HEK293 (cell line): ENCODE results near the gene DPYSL3.
A peak's percentile ranks its signal among the peaks of the same experiment; 100 is the strongest.

ENCODE experiments used
- CTCF ChIA-PET: fragments of 350-600 bp; formaldehyde crosslinking; extraction: SDS; loops from one replicate; lab custom pipeline; 2021; ENCODE audit warnings: antibody characterized with exemption; lab: Yijun Ruan, JAX
- POLR2A ChIA-PET: fragments of 300-600 bp; formaldehyde crosslinking; extraction: SDS; loops from one replicate; lab custom pipeline; 2020; ENCODE audit warnings: antibody characterized with exemption, inconsistent platforms; lab: Yijun Ruan, JAX
- H3K27ac ChIP-seq: fragments of 200-500 bp; sonication (Bioruptor generic); 2 replicates; pipeline ENCODE4 v1.5.1; 2014; ENCODE audit warnings: low read depth, low read length, control low read depth, inconsistent platforms; ENCODE audit errors: extremely low read depth
- H3K36me3 ChIP-seq, 2 experiments: fragments of 200-500 bp in 1 of 2; sonication (Bioruptor generic) in 1 of 2; 1 replicate in 1 of 2; 2 replicates in 1 of 2; pipeline ENCODE4 v1.5.1; 2014 to 2017; ENCODE audit warnings: inconsistent platforms in 2 of 2, low read length in 2 of 2; ENCODE audit not compliant: control insufficient read depth in 2 of 2, insufficient read depth in 1 of 2
- H3K4me1 ChIP-seq: fragments of 200-500 bp; sonication (Bioruptor generic); 2 replicates; pipeline ENCODE4 v1.5.1; 2014; ENCODE audit warnings: mild to moderate bottlenecking, low read length, inconsistent platforms; ENCODE audit not compliant: control insufficient read depth, insufficient read depth
- H3K4me3 ChIP-seq: 2 replicates; pipeline ENCODE4 v1.5.1; 2011; ENCODE audit warnings: low read depth, mild to moderate bottlenecking, control low read depth, low read length, moderate library complexity
- H3K9me3 ChIP-seq: fragments of 200-500 bp; sonication (Bioruptor generic); 2 replicates; pipeline ENCODE4 v1.5.1; 2014; ENCODE audit warnings: low read depth, low read length, inconsistent platforms; ENCODE audit not compliant: control insufficient read depth, insufficient read depth
- EGR2 ChIP-seq: fragments of 450-650 bp; formaldehyde crosslinking; IDR thresholded peaks from 2 replicates; pipeline ENCODE4 v1.5.1; 2016; ENCODE audit warnings: low read depth, missing biosample characterization, missing genetic modification characterization
- HOXC10 ChIP-seq: sonication (generic); formaldehyde crosslinking; IDR thresholded peaks from 2 replicates; pipeline ENCODE4 v1.8.1; 2023; ENCODE audit warnings: mild to moderate bottlenecking, missing genetic modification reagents
- ZEB2 ChIP-seq: fragments of 450-650 bp; formaldehyde crosslinking; IDR thresholded peaks from 2 replicates; pipeline ENCODE4 v1.5.1; 2016; ENCODE audit warnings: missing biosample characterization, missing genetic modification characterization
- ZFP41 ChIP-seq: fragments of 450-650 bp; formaldehyde crosslinking; IDR thresholded peaks from 2 replicates; pipeline ENCODE4 v1.5.1; 2016; ENCODE audit warnings: missing biosample characterization, missing genetic modification characterization, borderline replicate concordance
- ZNF133 ChIP-seq: fragments of 450-650 bp; formaldehyde crosslinking; IDR thresholded peaks from 2 replicates; pipeline ENCODE4 v1.5.1; 2016; ENCODE audit warnings: missing biosample characterization, missing genetic modification characterization
- ZNF146 ChIP-seq: fragments of 450-650 bp; formaldehyde crosslinking; IDR thresholded peaks from 2 replicates; pipeline ENCODE4 v1.5.1; 2016; ENCODE audit warnings: missing biosample characterization, missing genetic modification characterization
- ZNF221 ChIP-seq: fragments of 450-650 bp; formaldehyde crosslinking; IDR thresholded peaks from 2 replicates; pipeline ENCODE4 v1.5.1; 2017; ENCODE audit warnings: missing biosample characterization, missing genetic modification characterization, borderline replicate concordance
- ZNF311 ChIP-seq: fragments of 450-650 bp; formaldehyde crosslinking; IDR thresholded peaks from 2 replicates; pipeline ENCODE4 v1.5.1; 2017; ENCODE audit warnings: missing biosample characterization, missing genetic modification characterization, borderline replicate concordance
- ZNF404 ChIP-seq: fragments of 450-650 bp; formaldehyde crosslinking; IDR thresholded peaks from 2 replicates; pipeline ENCODE4 v1.5.1; 2017; ENCODE audit warnings: missing biosample characterization, missing genetic modification characterization
- ZNF426 ChIP-seq: fragments of 450-650 bp; formaldehyde crosslinking; IDR thresholded peaks from 2 replicates; pipeline ENCODE4 v1.5.1; 2017; ENCODE audit warnings: missing biosample characterization, missing genetic modification characterization, mild to moderate bottlenecking, inconsistent platforms, moderate library complexity
- ZNF529 ChIP-seq: fragments of 450-650 bp; formaldehyde crosslinking; IDR thresholded peaks from 2 replicates; pipeline ENCODE4 v1.5.1; 2017; ENCODE audit warnings: missing genetic modification characterization, missing biosample characterization; ENCODE audit not compliant: insufficient replicate concordance
- ZNF530 ChIP-seq: fragments of 450-650 bp; formaldehyde crosslinking; IDR thresholded peaks from 2 replicates; pipeline ENCODE4 v1.5.1; 2016; ENCODE audit warnings: low read depth, missing biosample characterization, missing genetic modification characterization
- ZNF558 ChIP-seq: fragments of 450-650 bp; formaldehyde crosslinking; IDR thresholded peaks from 2 replicates; pipeline ENCODE4 v1.5.1; 2016; ENCODE audit warnings: missing biosample characterization, missing genetic modification characterization
- ZNF560 ChIP-seq: fragments of 450-650 bp; formaldehyde crosslinking; IDR thresholded peaks from 2 replicates; pipeline ENCODE4 v1.5.1; 2017; ENCODE audit warnings: missing biosample characterization, missing genetic modification characterization, borderline replicate concordance
- ZNF596 ChIP-seq: fragments of 450-650 bp; IDR thresholded peaks from 2 replicates; pipeline ENCODE4 v1.5.0; 2018; ENCODE audit warnings: missing biosample characterization, mild to moderate bottlenecking, missing genetic modification characterization, moderate library complexity
- ZNF624 ChIP-seq: fragments of 450-650 bp; formaldehyde crosslinking; IDR thresholded peaks from 2 replicates; pipeline ENCODE4 v1.5.1; 2017; ENCODE audit warnings: missing biosample characterization, missing genetic modification characterization
- ZNF677 ChIP-seq: fragments of 450-650 bp; IDR thresholded peaks from 2 replicates; pipeline ENCODE4 v1.5.0; 2018; ENCODE audit warnings: missing biosample characterization, mild to moderate bottlenecking, missing genetic modification characterization, moderate library complexity
- ZNF707 ChIP-seq: fragments of 450-650 bp; formaldehyde crosslinking; IDR thresholded peaks from 2 replicates; pipeline ENCODE4 v1.5.1; 2016; ENCODE audit warnings: missing biosample characterization, missing genetic modification characterization
- ZNF785 ChIP-seq: fragments of 450-650 bp; formaldehyde crosslinking; IDR thresholded peaks from 2 replicates; pipeline ENCODE4 v1.5.1; 2016; ENCODE audit warnings: missing biosample characterization, missing genetic modification characterization
- ZNF791 ChIP-seq: fragments of 450-650 bp; formaldehyde crosslinking; IDR thresholded peaks from 2 replicates; pipeline ENCODE4 v1.5.1; 2016; ENCODE audit warnings: missing biosample characterization, missing genetic modification characterization
- ZNF837 ChIP-seq: fragments of 450-650 bp; formaldehyde crosslinking; IDR thresholded peaks from 2 replicates; pipeline ENCODE4 v1.5.1; 2016; ENCODE audit warnings: missing biosample characterization, missing genetic modification characterization
- TF ChIP-seq, protein P1 (sequence below): fragments of 450-650 bp; formaldehyde crosslinking; IDR thresholded peaks from 2 replicates; pipeline ENCODE4 v1.5.1; 2016; ENCODE audit warnings: missing biosample characterization, missing genetic modification characterization
- TF ChIP-seq, protein P2 (sequence below): fragments of 450-650 bp; formaldehyde crosslinking; IDR thresholded peaks from 2 replicates; pipeline ENCODE4 v1.5.1; 2016; ENCODE audit warnings: missing biosample characterization, missing genetic modification characterization
- TF ChIP-seq, protein P3 (sequence below): fragments of 450-650 bp; formaldehyde crosslinking; IDR thresholded peaks from 2 replicates; pipeline ENCODE4 v1.5.1; 2016; ENCODE audit warnings: missing biosample characterization, missing genetic modification characterization, borderline replicate concordance
- TF ChIP-seq, protein P4 (sequence below): fragments of 450-650 bp; formaldehyde crosslinking; IDR thresholded peaks from 2 replicates; pipeline ENCODE4; 2016; ENCODE audit warnings: missing biosample characterization, missing genetic modification characterization

Gene DPYSL3

DNA sequence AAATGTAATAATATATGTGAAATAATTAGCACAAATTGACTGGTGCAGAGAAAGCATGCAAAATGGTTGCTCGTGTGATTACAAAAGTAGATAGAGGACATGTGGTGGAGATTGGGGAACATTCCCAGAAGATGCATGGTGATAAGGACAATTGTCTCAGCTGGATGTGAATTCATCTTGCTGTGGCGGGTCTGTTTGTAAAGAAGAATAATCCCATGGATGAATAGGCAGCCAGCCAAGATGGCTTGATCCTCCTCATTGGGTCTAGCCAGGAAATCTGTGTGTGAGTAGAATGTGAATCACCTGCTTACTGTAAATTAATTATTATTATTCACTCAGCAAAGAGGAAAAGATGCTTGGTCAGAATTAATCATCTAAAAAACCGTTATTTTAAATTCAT is 12.6 kb upstream of the DPYSL3 start:
- H3K9me3 ChIP-seq: no peaks in the 10 kb centered on the region
- H3K27ac ChIP-seq: no peak overlapping the region

DNA sequence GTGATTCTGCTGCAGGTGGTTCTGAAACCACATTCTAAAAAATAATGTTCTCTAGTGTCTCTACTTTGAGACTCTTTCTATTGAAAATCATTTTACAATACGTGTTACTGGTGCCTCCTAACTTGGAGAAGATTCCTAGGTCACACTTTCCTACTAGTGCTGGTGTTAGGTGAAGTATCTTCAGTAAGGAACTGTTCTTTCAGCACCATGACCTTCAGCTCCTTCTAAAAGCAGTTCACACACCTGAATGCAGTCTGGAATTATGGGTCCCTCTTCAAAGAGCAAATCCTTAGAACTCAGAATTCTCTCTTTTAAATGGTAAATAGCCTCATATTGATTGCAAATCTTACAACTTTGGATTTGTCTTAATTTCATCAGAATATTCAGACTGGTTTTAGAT is 10.6 kb upstream of the DPYSL3 start:
- Histone ChIP-seq H3K36me3 (no peaks in the 10 kb centered on the region), H3K27ac (no peak overlapping the region), H3K4me1 (no peaks in the 10 kb centered on the region), H3K4me3 (no peak overlapping the region), H3K9me3 (no peaks in the 10 kb centered on the region)
- ChIA-PET CTCF (interaction anchor here (0.7 to 1.3 kb wide), 2 partner anchors 39 to 42 kb away, joined by 3 to 4 read pairs; no protein-coding TSS in a partner anchor), POLR2A (no interaction called here)
- TF ChIP-seq, protein P1, sequence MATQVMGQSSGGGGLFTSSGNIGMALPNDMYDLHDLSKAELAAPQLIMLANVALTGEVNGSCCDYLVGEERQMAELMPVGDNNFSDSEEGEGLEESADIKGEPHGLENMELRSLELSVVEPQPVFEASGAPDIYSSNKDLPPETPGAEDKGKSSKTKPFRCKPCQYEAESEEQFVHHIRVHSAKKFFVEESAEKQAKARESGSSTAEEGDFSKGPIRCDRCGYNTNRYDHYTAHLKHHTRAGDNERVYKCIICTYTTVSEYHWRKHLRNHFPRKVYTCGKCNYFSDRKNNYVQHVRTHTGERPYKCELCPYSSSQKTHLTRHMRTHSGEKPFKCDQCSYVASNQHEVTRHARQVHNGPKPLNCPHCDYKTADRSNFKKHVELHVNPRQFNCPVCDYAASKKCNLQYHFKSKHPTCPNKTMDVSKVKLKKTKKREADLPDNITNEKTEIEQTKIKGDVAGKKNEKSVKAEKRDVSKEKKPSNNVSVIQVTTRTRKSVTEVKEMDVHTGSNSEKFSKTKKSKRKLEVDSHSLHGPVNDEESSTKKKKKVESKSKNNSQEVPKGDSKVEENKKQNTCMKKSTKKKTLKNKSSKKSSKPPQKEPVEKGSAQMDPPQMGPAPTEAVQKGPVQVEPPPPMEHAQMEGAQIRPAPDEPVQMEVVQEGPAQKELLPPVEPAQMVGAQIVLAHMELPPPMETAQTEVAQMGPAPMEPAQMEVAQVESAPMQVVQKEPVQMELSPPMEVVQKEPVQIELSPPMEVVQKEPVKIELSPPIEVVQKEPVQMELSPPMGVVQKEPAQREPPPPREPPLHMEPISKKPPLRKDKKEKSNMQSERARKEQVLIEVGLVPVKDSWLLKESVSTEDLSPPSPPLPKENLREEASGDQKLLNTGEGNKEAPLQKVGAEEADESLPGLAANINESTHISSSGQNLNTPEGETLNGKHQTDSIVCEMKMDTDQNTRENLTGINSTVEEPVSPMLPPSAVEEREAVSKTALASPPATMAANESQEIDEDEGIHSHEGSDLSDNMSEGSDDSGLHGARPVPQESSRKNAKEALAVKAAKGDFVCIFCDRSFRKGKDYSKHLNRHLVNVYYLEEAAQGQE: peak; percentile 70
- TF ChIP-seq ZNF785 (tag by site-specific recombination): no peak
- TF ChIP-seq ZNF791 (tag by site-specific recombination): no peak
- no peak for TF ChIP-seq ZNF529 (tag by site-specific recombination)
- no peak for TF ChIP-seq ZNF530 (tag by site-specific recombination)

More for the DNA sequence above, 12.6 kb upstream of the DPYSL3 start:
- Histone ChIP-seq H3K36me3 (no peaks in the 10 kb centered on the region), H3K4me1 (no peaks in the 10 kb centered on the region), H3K4me3 (no peak overlapping the region)
- TF ChIP-seq ZEB2 (tag by site-specific recombination) (no peak), ZNF146 (tag by site-specific recombination) (no peak), ZNF404 (tag by site-specific recombination) (no peak), ZNF560 (tag by site-specific recombination) (no peak), ZFP41 (tag by site-specific recombination) (no peak), EGR2 (tag by site-specific recombination) (no peak), ZNF677 (tag by site-specific recombination) (no peak), ZNF426 (tag by site-specific recombination) (no peak), ZNF707 (tag by site-specific recombination) (no peak), ZNF558 (tag by site-specific recombination) (no peak), ZNF837 (tag by site-specific recombination) (no peak), ZNF624 (tag by site-specific recombination) (no peak), ZNF133 (no peak), HOXC10 (CRISPR knock-in tag) (no peak), ZNF221 (tag by site-specific recombination) (no peak), ZNF311 (tag by site-specific recombination) (no peak), ZNF596 (no peak)
- TF ChIP-seq, protein P2, sequence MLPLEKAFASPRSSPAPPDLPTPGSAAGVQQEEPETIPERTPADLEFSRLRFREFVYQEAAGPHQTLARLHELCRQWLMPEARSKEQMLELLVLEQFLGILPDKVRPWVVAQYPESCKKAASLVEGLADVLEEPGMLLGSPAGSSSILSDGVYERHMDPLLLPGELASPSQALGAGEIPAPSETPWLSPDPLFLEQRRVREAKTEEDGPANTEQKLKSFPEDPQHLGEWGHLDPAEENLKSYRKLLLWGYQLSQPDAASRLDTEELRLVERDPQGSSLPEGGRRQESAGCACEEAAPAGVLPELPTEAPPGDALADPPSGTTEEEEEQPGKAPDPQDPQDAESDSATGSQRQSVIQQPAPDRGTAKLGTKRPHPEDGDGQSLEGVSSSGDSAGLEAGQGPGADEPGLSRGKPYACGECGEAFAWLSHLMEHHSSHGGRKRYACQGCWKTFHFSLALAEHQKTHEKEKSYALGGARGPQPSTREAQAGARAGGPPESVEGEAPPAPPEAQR (tag by site-specific recombination): no peak
- TF ChIP-seq, protein P3, sequence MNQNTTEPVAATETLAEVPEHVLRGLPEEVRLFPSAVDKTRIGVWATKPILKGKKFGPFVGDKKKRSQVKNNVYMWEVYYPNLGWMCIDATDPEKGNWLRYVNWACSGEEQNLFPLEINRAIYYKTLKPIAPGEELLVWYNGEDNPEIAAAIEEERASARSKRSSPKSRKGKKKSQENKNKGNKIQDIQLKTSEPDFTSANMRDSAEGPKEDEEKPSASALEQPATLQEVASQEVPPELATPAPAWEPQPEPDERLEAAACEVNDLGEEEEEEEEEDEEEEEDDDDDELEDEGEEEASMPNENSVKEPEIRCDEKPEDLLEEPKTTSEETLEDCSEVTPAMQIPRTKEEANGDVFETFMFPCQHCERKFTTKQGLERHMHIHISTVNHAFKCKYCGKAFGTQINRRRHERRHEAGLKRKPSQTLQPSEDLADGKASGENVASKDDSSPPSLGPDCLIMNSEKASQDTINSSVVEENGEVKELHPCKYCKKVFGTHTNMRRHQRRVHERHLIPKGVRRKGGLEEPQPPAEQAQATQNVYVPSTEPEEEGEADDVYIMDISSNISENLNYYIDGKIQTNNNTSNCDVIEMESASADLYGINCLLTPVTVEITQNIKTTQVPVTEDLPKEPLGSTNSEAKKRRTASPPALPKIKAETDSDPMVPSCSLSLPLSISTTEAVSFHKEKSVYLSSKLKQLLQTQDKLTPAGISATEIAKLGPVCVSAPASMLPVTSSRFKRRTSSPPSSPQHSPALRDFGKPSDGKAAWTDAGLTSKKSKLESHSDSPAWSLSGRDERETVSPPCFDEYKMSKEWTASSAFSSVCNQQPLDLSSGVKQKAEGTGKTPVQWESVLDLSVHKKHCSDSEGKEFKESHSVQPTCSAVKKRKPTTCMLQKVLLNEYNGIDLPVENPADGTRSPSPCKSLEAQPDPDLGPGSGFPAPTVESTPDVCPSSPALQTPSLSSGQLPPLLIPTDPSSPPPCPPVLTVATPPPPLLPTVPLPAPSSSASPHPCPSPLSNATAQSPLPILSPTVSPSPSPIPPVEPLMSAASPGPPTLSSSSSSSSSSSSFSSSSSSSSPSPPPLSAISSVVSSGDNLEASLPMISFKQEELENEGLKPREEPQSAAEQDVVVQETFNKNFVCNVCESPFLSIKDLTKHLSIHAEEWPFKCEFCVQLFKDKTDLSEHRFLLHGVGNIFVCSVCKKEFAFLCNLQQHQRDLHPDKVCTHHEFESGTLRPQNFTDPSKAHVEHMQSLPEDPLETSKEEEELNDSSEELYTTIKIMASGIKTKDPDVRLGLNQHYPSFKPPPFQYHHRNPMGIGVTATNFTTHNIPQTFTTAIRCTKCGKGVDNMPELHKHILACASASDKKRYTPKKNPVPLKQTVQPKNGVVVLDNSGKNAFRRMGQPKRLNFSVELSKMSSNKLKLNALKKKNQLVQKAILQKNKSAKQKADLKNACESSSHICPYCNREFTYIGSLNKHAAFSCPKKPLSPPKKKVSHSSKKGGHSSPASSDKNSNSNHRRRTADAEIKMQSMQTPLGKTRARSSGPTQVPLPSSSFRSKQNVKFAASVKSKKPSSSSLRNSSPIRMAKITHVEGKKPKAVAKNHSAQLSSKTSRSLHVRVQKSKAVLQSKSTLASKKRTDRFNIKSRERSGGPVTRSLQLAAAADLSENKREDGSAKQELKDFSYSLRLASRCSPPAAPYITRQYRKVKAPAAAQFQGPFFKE (tag by site-specific recombination): no peak
- TF ChIP-seq, protein P4, sequence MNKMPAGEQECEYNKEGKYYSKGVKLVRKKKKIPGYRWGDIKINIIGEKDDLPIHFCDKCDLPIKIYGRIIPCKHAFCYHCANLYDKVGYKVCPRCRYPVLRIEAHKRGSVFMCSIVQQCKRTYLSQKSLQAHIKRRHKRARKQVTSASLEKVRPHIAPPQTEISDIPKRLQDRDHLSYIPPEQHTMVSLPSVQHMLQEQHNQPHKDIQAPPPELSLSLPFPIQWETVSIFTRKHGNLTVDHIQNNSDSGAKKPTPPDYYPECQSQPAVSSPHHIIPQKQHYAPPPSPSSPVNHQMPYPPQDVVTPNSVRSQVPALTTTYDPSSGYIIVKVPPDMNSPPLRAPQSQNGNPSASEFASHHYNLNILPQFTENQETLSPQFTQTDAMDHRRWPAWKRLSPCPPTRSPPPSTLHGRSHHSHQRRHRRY (tag by site-specific recombination): no peak
- ChIA-PET POLR2A (no interaction called here), CTCF (no interaction called here)
